CD14-positive monocyte (primary cell): Measurements from ENCODE around the gene MIPEP. TPM values are rescaled to one million over a fixed set of nuclear protein-coding genes. Genes with fewer than 3 reads are reported as not detected.

Experiments
- DNase-seq, 3 donors: peaks; one replicate each; pipeline ENCODE4 v3.0.0-alpha.2; 2011 to 2022
- H2AFZ ChIP-seq: 2 replicates; pipeline ENCODE4 v1.6.0; 2012; ENCODE audit warnings: mild to moderate bottlenecking, low read depth, low read length, inconsistent platforms; ENCODE audit not compliant: insufficient read depth, poor library complexity, severe bottlenecking
- H3K27ac ChIP-seq, 2 donors: 1 replicate in 1 of 2; 2 replicates in 1 of 2; pipeline ENCODE4 v1.5.1; 2012 to 2013; ENCODE audit warnings: low read length in 2 of 2, control low read depth in 1 of 2, inconsistent platforms in 1 of 2, low read depth in 1 of 2, mild to moderate bottlenecking in 1 of 2
- H3K27me3 ChIP-seq, 2 donors: one replicate each; pipeline versions ENCODE4 v1.6.0 to v1.6.1; 2011 to 2013; ENCODE audit warnings: low read length in 2 of 2; ENCODE audit not compliant: control insufficient read depth in 2 of 2, insufficient read depth in 2 of 2
- H3K36me3 ChIP-seq, 2 donors: replicated peaks in 1 of 2; 1 replicate in 1 of 2; 2 replicates in 1 of 2; pipeline versions ENCODE4 v1.5.1 to v1.6.1; 2012 to 2013; ENCODE audit warnings: low read length in 2 of 2, control low read depth in 1 of 2, inconsistent platforms in 1 of 2, mild to moderate bottlenecking in 1 of 2; ENCODE audit not compliant: insufficient read depth in 2 of 2, control insufficient read depth in 1 of 2
- H3K4me1 ChIP-seq, 2 donors: 1 replicate in 1 of 2; 2 replicates in 1 of 2; pipeline versions ENCODE4 v1.5.1 to v1.6.1; 2012 to 2013; ENCODE audit warnings: low read length in 2 of 2, control low read depth in 1 of 2, inconsistent platforms in 1 of 2, mild to moderate bottlenecking in 1 of 2, moderate library complexity in 1 of 2; ENCODE audit not compliant: insufficient read depth in 2 of 2, control insufficient read depth in 1 of 2
- H3K4me2 ChIP-seq: replicated peaks from 2 replicates; pipeline ENCODE3; 2012; ENCODE audit warnings: low read length, moderate library complexity, mild to moderate bottlenecking; ENCODE audit not compliant: poor library complexity, severe bottlenecking; ENCODE audit errors: extremely low read depth
- H3K4me3 ChIP-seq, 3 experiments: fragments of 200-600 bp in 1 of 3; sonication (generic) in 1 of 3; replicated peaks in 1 of 3; 1 replicate in 2 of 3; 2 replicates in 1 of 3; pipeline ENCODE4 v1.5.1; 2011 to 2013; ENCODE audit warnings: low read length in 3 of 3, mild to moderate bottlenecking in 3 of 3, control low read depth in 2 of 3, low read depth in 2 of 3, inconsistent platforms in 1 of 3, moderate library complexity in 1 of 3
- H3K79me2 ChIP-seq: 2 replicates; pipeline ENCODE4 v1.6.0; 2012; ENCODE audit warnings: mild to moderate bottlenecking, control low read depth, inconsistent platforms, low read length, moderate library complexity; ENCODE audit not compliant: insufficient read depth
- H3K9ac ChIP-seq: 2 replicates; pipeline ENCODE4 v1.6.0; 2017; ENCODE audit warnings: low read length, mild to moderate bottlenecking; ENCODE audit not compliant: insufficient read depth, poor library complexity, severe bottlenecking
- H3K9me3 ChIP-seq, 2 donors: replicated peaks in 1 of 2; 1 replicate in 1 of 2; 2 replicates in 1 of 2; pipeline versions ENCODE4 v1.5.1 to v1.6.1; 2012 to 2013; ENCODE audit warnings: low read length in 2 of 2, control low read depth in 1 of 2; ENCODE audit not compliant: control insufficient read depth in 1 of 2, insufficient read depth in 1 of 2
- H4K20me1 ChIP-seq: 2 replicates; pipeline ENCODE4 v1.6.0; 2012; ENCODE audit warnings: mild to moderate bottlenecking, low read length, control low read depth, moderate library complexity; ENCODE audit not compliant: insufficient read depth
- H3K27ac Mint-ChIP-seq, 7 donors: one replicate each; pipeline ENCODE4 v1.8.0; 2020; ENCODE audit warnings: mild to moderate bottlenecking in 7 of 7, mixed read lengths in 7 of 7, moderate library complexity in 6 of 7, inconsistent platforms in 2 of 7
- H3K27me3 Mint-ChIP-seq, 3 donors: one replicate each; pipeline ENCODE4 v1.8.0; 2021 to 2022; ENCODE audit warnings: low read depth in 3 of 3, mild to moderate bottlenecking in 3 of 3, mixed read lengths in 3 of 3, moderate library complexity in 3 of 3, inconsistent platforms in 1 of 3
- H3K36me3 Mint-ChIP-seq, 2 donors: one replicate each; pipeline ENCODE4 v1.8.0; 2020; ENCODE audit warnings: mixed read lengths in 2 of 2, inconsistent platforms in 1 of 2, mild to moderate bottlenecking in 1 of 2
- H3K4me1 Mint-ChIP-seq: one replicate; pipeline ENCODE4 v1.8.0; 2020; ENCODE audit warnings: mild to moderate bottlenecking, mixed read lengths
- H3K4me3 Mint-ChIP-seq, 2 donors: one replicate each; pipeline ENCODE4 v1.8.0; 2020; ENCODE audit warnings: mild to moderate bottlenecking in 2 of 2, mixed read lengths in 2 of 2, moderate library complexity in 1 of 2
- H3K9me3 Mint-ChIP-seq, 7 donors: one replicate each; pipeline ENCODE4 v1.8.0; 2020 to 2022; ENCODE audit warnings: mixed read lengths in 7 of 7, mild to moderate bottlenecking in 6 of 7, moderate library complexity in 6 of 7, inconsistent platforms in 2 of 7
- CTCF ChIP-seq: fragments of 200-600 bp; IDR thresholded peaks from one replicate; pipeline ENCODE4 v1.8.0; 2022; ENCODE audit warnings: antibody characterized with exemption, mild to moderate bottlenecking
- WGBS: methylation state at CpG from one replicate; pipeline ENCODE4 v1.1.5; 2013; ENCODE audit warnings: missing lambda C conversion rate; ENCODE audit not compliant: insufficient coverage; 5-methylcytosine and 5-hydroxymethylcytosine counted together
- intact Hi-C, 2 donors: fragments of 100-400 bp; cut with micrococcal nuclease; formaldehyde crosslinking; loops; one replicate each; pipeline versions ENCODE4 v1.15.0 to v1.15.1; 2023
- polyA plus RNA-seq, 3 donors: library from polyadenylated mRNA; depleted of rRNA in 1 of 3; unstranded in 2 of 3; stranded (reverse) in 1 of 3; fragments of 300-500 nt in 2 of 3; fragments of >200 nt in 1 of 3; fragmentation: Illumina TruSeq in 2 of 3; gene quantifications; 1 replicate in 2 of 3; 2 replicates in 1 of 3; pipeline ENCODE4 v1.2.3, GENCODE V29; 2012 to 2021

Gene MIPEP
- polyA plus RNA-seq, 3 donors, result 1.2 to 9.9 (median 7.7) TPM

- no peaks in the 10 kb centered on the region for H3K36me3 ChIP-seq
- intact Hi-C loops, result no loop called here
- no peaks in the 10 kb centered on the region for H4K20me1 ChIP-seq
- no peak overlapping the region for H3K4me3 Mint-ChIP-seq
- H2AFZ ChIP-seq, result no peak overlapping the region
- no peak overlapping the region for H3K4me3 ChIP-seq
- no peak overlapping the region for H3K27ac ChIP-seq
- no peaks in the 10 kb centered on the region for H3K27me3 Mint-ChIP-seq
- WGBS, result 100% methylated on average over 1 of the region's 2 CpGs
- H3K4me1 ChIP-seq, result no peaks in the 10 kb centered on the region
- no peaks in the 10 kb centered on the region for H3K27me3 ChIP-seq
- H3K4me1 Mint-ChIP-seq, result peaks cover 3% of the 10 kb centered on the region
- no peak for DNase-seq
- H3K9me3 Mint-ChIP-seq, result peaks cover 0 to 2% (median 0%) of the 10 kb centered on the region in 7 donors
- no peaks in the 10 kb centered on the region for H3K9me3 ChIP-seq
- no peak overlapping the region for H3K9ac ChIP-seq
- no peak overlapping the region for H3K4me2 ChIP-seq
- no peak overlapping the region for H3K27ac Mint-ChIP-seq
- no peak for TF ChIP-seq CTCF
- no peaks in the 10 kb centered on the region for H3K36me3 Mint-ChIP-seq
- no peaks in the 10 kb centered on the region for H3K79me2 ChIP-seq
Measured at GRCh38 chr13:23705583-23705982, 183.6 kb downstream of the MIPEP start.

- no peak overlapping the region for H2AFZ ChIP-seq
- no peaks in the 10 kb centered on the region for H3K27me3 ChIP-seq
- Mint-ChIP-seq H3K4me3 (no peak overlapping the region), H3K4me1 (peaks cover 3% of the 10 kb centered on the region), H3K9me3 (peaks cover 0 to 2% (median 0%) of the 10 kb centered on the region in 7 donors), H3K36me3 (no peaks in the 10 kb centered on the region), H3K27ac (peak overlapping the region in 1 of 7 donors; percentile 66), H3K27me3 (peaks cover 0 to 2% (median 0%) of the 10 kb centered on the region in 3 donors)
- WGBS, result 94% methylated on average over 9 of the region's 11 CpGs
- no peaks in the 10 kb centered on the region for H3K36me3 ChIP-seq
- no peak overlapping the region for H3K4me2 ChIP-seq
- H3K79me2 ChIP-seq, result no peaks in the 10 kb centered on the region
- no peak for TF ChIP-seq CTCF
- DNase-seq, result no peak
- H3K9me3 ChIP-seq, result no peaks in the 10 kb centered on the region
- no peaks in the 10 kb centered on the region for H4K20me1 ChIP-seq
- no peak overlapping the region for H3K4me3 ChIP-seq
- no peak overlapping the region for H3K27ac ChIP-seq
- no peaks in the 10 kb centered on the region for H3K4me1 ChIP-seq
- intact Hi-C loops, result no loop called here
- no peak overlapping the region for H3K9ac ChIP-seq
Measured at GRCh38 chr13:23703246-23703860, 185.8 kb downstream of the MIPEP start.
